Endothelial cell of umbilical vein (primary cell): ENCODE results near the gene NEDD4L. TPM values are rescaled to one million over a fixed set of nuclear protein-coding genes. Genes with fewer than 3 reads are reported as not detected.

ENCODE experiments used
- BruUV-seq: library from RNA; stranded (reverse); fragments of 400-500 nt; replicated peaks from 2 replicates; lab custom pipeline; 2021; lab: Mats Ljungman, UMichigan
- CTCF ChIA-PET: fragments of 300-600, 350-600 bp; sonication (Branson Sonifier 250); formaldehyde crosslinking; loops from one replicate; lab custom pipeline; 2021; ENCODE audit warnings: antibody characterized with exemption, inconsistent platforms; lab: Charles Lee
- POLR2A ChIA-PET: fragments of 300-600, 350-600 bp; sonication (Branson Sonifier 250); formaldehyde crosslinking; loops from one replicate; lab custom pipeline; 2021; ENCODE audit warnings: antibody characterized with exemption, inconsistent platforms; lab: Charles Lee
- DNase-seq: peaks from one replicate; pipeline ENCODE4 v3.0.0-alpha.2; 2011; ENCODE audit warnings: low read depth, low spot score
- FAIRE-seq: peaks from 2 replicates; lab custom pipeline; 2011; peaks lifted over from hg19 to GRCh38; lab: Jason Lieb, UNC
- H2AFZ ChIP-seq: 2 replicates; pipeline ENCODE4 v1.6.0; 2012; ENCODE audit warnings: low read depth, low read length, control low read depth, inconsistent platforms
- H3K27ac ChIP-seq: 2 replicates; pipeline ENCODE4 v1.5.1; 2011; ENCODE audit warnings: low read depth, mild to moderate bottlenecking, control low read depth, low read length, moderate library complexity; ENCODE audit not compliant: insufficient read depth
- H3K27me3 ChIP-seq, 2 experiments: 2 replicates each; pipeline versions ENCODE4 v1.6.0 to v1.6.1; 2011; ENCODE audit warnings: low read length in 2 of 2, mixed read lengths in 1 of 2; ENCODE audit not compliant: control insufficient read depth in 2 of 2, insufficient read depth in 2 of 2
- H3K36me3 ChIP-seq, 2 experiments: 2 replicates in 1 of 2; 3 replicates in 1 of 2; pipeline ENCODE4 v1.5.1; 2011; ENCODE audit warnings: low read length in 2 of 2, mild to moderate bottlenecking in 1 of 2, moderate library complexity in 1 of 2; ENCODE audit not compliant: control insufficient read depth in 2 of 2, insufficient read depth in 2 of 2; ENCODE audit errors: extremely low read depth in 1 of 2
- H3K4me1 ChIP-seq: 3 replicates; pipeline ENCODE4 v1.5.1; 2011; ENCODE audit warnings: mild to moderate bottlenecking, low read length; ENCODE audit not compliant: control insufficient read depth, insufficient read depth; ENCODE audit errors: extremely low read depth
- H3K4me2 ChIP-seq: 2 replicates; pipeline ENCODE4 v1.6.1; 2011; ENCODE audit warnings: low read length, control low read depth, mixed read lengths; ENCODE audit not compliant: insufficient read depth
- H3K4me3 ChIP-seq, 3 experiments: fragments of 200-600 bp in 1 of 3; sonication (generic), shearing (Covaris generic) in 1 of 3; replicated peaks in 1 of 3; 2 replicates each; pipeline ENCODE4 v1.5.1; 2011 to 2016; ENCODE audit warnings: control low read depth in 3 of 3, low read length in 3 of 3, mild to moderate bottlenecking in 2 of 3, inconsistent platforms in 1 of 3, low read depth in 1 of 3, moderate library complexity in 1 of 3; ENCODE audit not compliant: insufficient read depth in 1 of 3
- H3K79me2 ChIP-seq: 2 replicates; pipeline ENCODE4 v1.6.0; 2012; ENCODE audit warnings: low read length, inconsistent platforms; ENCODE audit not compliant: control insufficient read depth, insufficient read depth
- H3K9ac ChIP-seq: replicated peaks from 2 replicates; pipeline ENCODE3; 2011; ENCODE audit warnings: low read length, control low read depth; ENCODE audit not compliant: insufficient read depth; ENCODE audit errors: extremely low read depth
- H3K9me1 ChIP-seq: replicated peaks from 3 replicates; pipeline ENCODE4 v1.6.0; 2011; ENCODE audit warnings: mild to moderate bottlenecking, low read length; ENCODE audit not compliant: control insufficient read depth, insufficient read depth; ENCODE audit errors: extremely low read depth
- H3K9me3 ChIP-seq: replicated peaks from 2 replicates; pipeline ENCODE4 v1.5.1; 2012; ENCODE audit warnings: low read length, inconsistent platforms; ENCODE audit not compliant: control insufficient read depth, insufficient read depth
- H4K20me1 ChIP-seq: replicated peaks from 2 replicates; pipeline ENCODE3; 2011; ENCODE audit warnings: mild to moderate bottlenecking, low read length; ENCODE audit not compliant: control insufficient read depth, insufficient read depth; ENCODE audit errors: extremely low read depth
- CTCF ChIP-seq, 2 donors: IDR thresholded peaks; 1 replicate in 1 of 2; 2 replicates in 1 of 2; pipeline ENCODE4 v1.5.1; 2011; ENCODE audit warnings: low read length in 2 of 2, mild to moderate bottlenecking in 2 of 2, moderate library complexity in 2 of 2, control low read depth in 1 of 2, inconsistent platforms in 1 of 2, low read depth in 1 of 2; ENCODE audit not compliant: insufficient read depth in 1 of 2; ENCODE audit errors: extremely low read depth in 1 of 2
- EZH2 ChIP-seq: IDR thresholded peaks from 2 replicates; pipeline ENCODE4 v1.6.1; 2012; ENCODE audit warnings: borderline replicate concordance, low read depth, mild to moderate bottlenecking, moderate library complexity, low read length, inconsistent platforms; ENCODE audit not compliant: severe bottlenecking
- FOS ChIP-seq: IDR thresholded peaks from 2 replicates; pipeline ENCODE4 v1.6.1; 2011; ENCODE audit warnings: mild to moderate bottlenecking, low read length, moderate library complexity, borderline replicate concordance; ENCODE audit not compliant: insufficient read depth
- GATA2 ChIP-seq: IDR thresholded peaks from 2 replicates; pipeline ENCODE4 v1.7.0; 2011; ENCODE audit warnings: low read depth, mild to moderate bottlenecking, moderate library complexity, mixed read lengths, low read length; ENCODE audit not compliant: insufficient read length, insufficient read depth
- JUN ChIP-seq: IDR thresholded peaks from 2 replicates; pipeline ENCODE4 v1.6.1; 2011; ENCODE audit warnings: borderline replicate concordance, low read depth; ENCODE audit not compliant: insufficient read length, insufficient read depth
- MYC ChIP-seq: IDR thresholded peaks from one replicate; pipeline ENCODE4 v1.6.1; 2011; ENCODE audit warnings: mild to moderate bottlenecking, low read depth, low read length
- POLR2A ChIP-seq: IDR thresholded peaks from 2 replicates; pipeline ENCODE4 v1.6.1; 2012; ENCODE audit warnings: low read depth, mild to moderate bottlenecking, control low read depth, low read length
- POLR2AphosphoS5 ChIP-seq: IDR thresholded peaks from 2 replicates; pipeline ENCODE4 v1.6.1; 2012; ENCODE audit warnings: low read depth, mild to moderate bottlenecking, control low read depth, low read length, moderate library complexity; ENCODE audit not compliant: insufficient read depth
- dilution Hi-C: fragments of 300-500 bp; cut with MboI; formaldehyde crosslinking; loops from one replicate; pipeline ENCODE4 v1.15.0; 2019; ENCODE audit warnings: low sequenced_read_pairs; ENCODE audit not compliant: extremely low pct_ligation_motif_present
- intact Hi-C: fragments of 100-400 bp; cut with micrococcal nuclease; formaldehyde crosslinking; loops from one replicate; pipeline ENCODE4 v1.10.0; 2022
- polyA plus RNA-seq, 4 experiments: library from polyadenylated mRNA; depleted of rRNA in 3 of 4; stranded (reverse) in 3 of 4; unstranded in 1 of 4; fragments of >200 nt; gene quantifications; 2 replicates each; pipeline versions ENCODE4 v1.2.1 to v1.2.3, GENCODE V29; 2011 to 2012; ENCODE audit warnings: missing spikeins in 1 of 4
- total RNA-seq: library from RNA; stranded (reverse); gene quantifications from 2 replicates; pipeline ENCODE4 v1.2.3, GENCODE V29; 2021
- TF ChIP-seq, protein P1 (sequence below): IDR thresholded peaks from 2 replicates; pipeline ENCODE4 v1.6.1; 2011; ENCODE audit not compliant: insufficient read depth, insufficient read length

Gene NEDD4L
- total and polyA plus RNA-seq, 2 donors (not counting 3 experiments of a cell fraction or from before 2014, with no cell fraction given): 20.5 to 78.9 TPM

DNA sequence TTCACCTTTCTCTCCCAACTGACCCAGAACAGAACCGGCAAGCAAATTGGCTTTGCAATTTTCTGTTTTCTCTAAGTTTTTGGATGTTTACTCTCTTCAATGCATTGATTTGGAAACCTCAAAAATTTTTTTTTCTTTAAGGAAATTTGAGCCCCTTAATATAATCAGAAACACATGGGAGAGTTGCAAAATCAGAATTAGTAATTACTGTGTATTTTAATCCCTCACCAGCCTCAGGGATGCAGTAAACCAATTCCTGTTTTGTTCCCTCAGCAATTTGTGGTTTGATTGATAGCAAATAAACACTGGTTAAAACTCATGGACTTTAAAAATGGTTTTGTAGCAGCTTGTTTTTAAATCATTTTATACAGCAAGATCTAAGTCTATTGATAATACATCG lies 281.5 kb downstream of the NEDD4L start:
- intact Hi-C loops (loop anchor here (10.0 kb wide), 1 partner anchor 371 kb away; no protein-coding TSS in a partner anchor), dilution Hi-C loops (no loop called here)
- peaks cover 0 to 5% of the 10 kb centered on the region in 2 experiments for H3K36me3 ChIP-seq
- no peak overlapping the region for H2AFZ ChIP-seq
- H3K9me3 ChIP-seq: no peaks in the 10 kb centered on the region
- TF ChIP-seq GATA2: no peak
- TF ChIP-seq MYC: no peak
- TF ChIP-seq, protein P1, sequence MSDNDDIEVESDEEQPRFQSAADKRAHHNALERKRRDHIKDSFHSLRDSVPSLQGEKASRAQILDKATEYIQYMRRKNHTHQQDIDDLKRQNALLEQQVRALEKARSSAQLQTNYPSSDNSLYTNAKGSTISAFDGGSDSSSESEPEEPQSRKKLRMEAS: no peak
- no peak for TF ChIP-seq JUN
- no peak for TF ChIP-seq EZH2
- TF ChIP-seq POLR2A: no peak
- no peak for TF ChIP-seq CTCF (IDR thresholded peaks at IDR 0.05; ENCODE audit: extremely low read depth in 1 of 2, insufficient read depth in 1 of 2, low read depth in 1 of 2, low read length in 2 of 2)
- TF ChIP-seq POLR2AphosphoS5: no peak
- no peak for TF ChIP-seq FOS
- no peak overlapping the region for H3K27ac ChIP-seq
- no peak overlapping the region for H3K4me2 ChIP-seq
- H3K9me1 ChIP-seq: no peaks in the 10 kb centered on the region
- DNase-seq: no peak
- CTCF ChIA-PET: interaction anchor here (1.0 to 3.9 kb wide), 6 partner anchors 8 to 439 kb away, joined by 3 to 12 read pairs (median 3); no protein-coding TSS in a partner anchor
- POLR2A ChIA-PET: no interaction called here
- no peak overlapping the region for H3K9ac ChIP-seq
- TSS peak; percentile 5 for BruUV-seq
- H3K27me3 ChIP-seq: no peaks in the 10 kb centered on the region
- no peaks in the 10 kb centered on the region for H3K79me2 ChIP-seq
- FAIRE-seq: no peak
- H4K20me1 ChIP-seq: no peaks in the 10 kb centered on the region
- peaks cover 10% of the 10 kb centered on the region for H3K4me1 ChIP-seq
- H3K4me3 ChIP-seq: no peak overlapping the region
